Measurements from ENCODE around the gene MYLK3. TPM values are rescaled to one million over a fixed set of nuclear protein-coding genes. Genes with fewer than 3 reads are reported as not detected.

Gene MYLK3
- total and polyA plus RNA-seq, 7 donors, result 1.4 to 41.1 (median 13.2) TPM

GRCh38 chr16:46719528-46719927 is 28.6 kb downstream of the MYLK3 start:
- peaks cover 0 to 9% of the 10 kb centered on the region in 2 donors for H3K36me3 ChIP-seq (ENCODE audit: insufficient read depth in 1 of 2, low read depth in 1 of 2)

GRCh38 chr16:46718214-46718613 is 29.9 kb downstream of the MYLK3 start:
- Histone ChIP-seq H3K9me3 (no peaks in the 10 kb centered on the region), H3K27ac (no peak overlapping the region), H3K27me3 (ENCODE audit: insufficient read depth in 3 of 3, low read length in 2 of 3) (no peaks in the 10 kb centered on the region), H3K36me3 (ENCODE audit: insufficient read depth in 1 of 2, low read depth in 1 of 2) (peaks cover 0 to 8% of the 10 kb centered on the region in 2 donors), H3K4me1 (peaks cover 14% of the 10 kb centered on the region), H3K4me3 (no peak overlapping the region)
- intact Hi-C loops (cut with DNase I), result no loop called here
- 84 to 89% (median 85%) methylated on average over 8 of the region's 8 CpGs for WGBS, 3 donors
- TF ChIP-seq, protein P1, sequence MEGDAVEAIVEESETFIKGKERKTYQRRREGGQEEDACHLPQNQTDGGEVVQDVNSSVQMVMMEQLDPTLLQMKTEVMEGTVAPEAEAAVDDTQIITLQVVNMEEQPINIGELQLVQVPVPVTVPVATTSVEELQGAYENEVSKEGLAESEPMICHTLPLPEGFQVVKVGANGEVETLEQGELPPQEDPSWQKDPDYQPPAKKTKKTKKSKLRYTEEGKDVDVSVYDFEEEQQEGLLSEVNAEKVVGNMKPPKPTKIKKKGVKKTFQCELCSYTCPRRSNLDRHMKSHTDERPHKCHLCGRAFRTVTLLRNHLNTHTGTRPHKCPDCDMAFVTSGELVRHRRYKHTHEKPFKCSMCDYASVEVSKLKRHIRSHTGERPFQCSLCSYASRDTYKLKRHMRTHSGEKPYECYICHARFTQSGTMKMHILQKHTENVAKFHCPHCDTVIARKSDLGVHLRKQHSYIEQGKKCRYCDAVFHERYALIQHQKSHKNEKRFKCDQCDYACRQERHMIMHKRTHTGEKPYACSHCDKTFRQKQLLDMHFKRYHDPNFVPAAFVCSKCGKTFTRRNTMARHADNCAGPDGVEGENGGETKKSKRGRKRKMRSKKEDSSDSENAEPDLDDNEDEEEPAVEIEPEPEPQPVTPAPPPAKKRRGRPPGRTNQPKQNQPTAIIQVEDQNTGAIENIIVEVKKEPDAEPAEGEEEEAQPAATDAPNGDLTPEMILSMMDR (IDR thresholded peaks at IDR 0.05), result no peak
- ATAC-seq, result no peak
- no peak for DNase-seq

More at GRCh38 chr16:46719528-46719927, 28.6 kb downstream of the MYLK3 start:
- intact Hi-C loops (cut with DNase I), result no loop called here
- no peaks in the 10 kb centered on the region for H3K27me3 ChIP-seq (ENCODE audit: insufficient read depth in 3 of 3, low read length in 2 of 3)
- H3K4me3 ChIP-seq, result no peak overlapping the region
- TF ChIP-seq, protein P1 (IDR thresholded peaks at IDR 0.05), result no peak
- ATAC-seq (no peak), DNase-seq (no peak)
- peaks cover 14% of the 10 kb centered on the region for H3K4me1 ChIP-seq
- H3K9me3 ChIP-seq, result no peaks in the 10 kb centered on the region
- H3K27ac ChIP-seq, result no peak overlapping the region
- WGBS, 3 donors, result 90 to 93% (median 92%) methylated on average over 6 of the region's 6 CpGs

DNA sequence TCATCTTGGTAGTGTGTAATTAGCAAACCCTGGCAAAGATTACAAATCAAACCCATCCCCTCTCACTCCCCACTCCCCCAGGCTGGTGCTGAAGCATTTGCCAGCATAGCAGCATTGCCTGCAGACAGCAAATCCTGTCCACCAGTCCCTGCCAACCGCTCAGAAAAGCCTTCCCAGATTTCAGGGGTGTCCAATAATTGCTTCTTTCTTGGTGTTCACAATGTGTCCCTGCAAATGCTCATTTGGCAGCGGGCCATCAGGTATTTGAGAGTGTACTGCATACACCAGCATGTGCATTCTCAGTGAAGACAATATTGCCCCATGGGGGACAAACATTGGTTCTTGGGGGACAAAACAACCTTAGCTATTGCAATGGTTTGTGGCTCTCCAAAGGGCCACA is 30.5 kb downstream of the MYLK3 start:
- TF ChIP-seq, protein P1 (IDR thresholded peaks at IDR 0.05), result no peak
- ATAC-seq, result no peak
- H3K27me3 ChIP-seq (ENCODE audit: insufficient read depth in 3 of 3, low read length in 2 of 3), result no peaks in the 10 kb centered on the region
- no peak overlapping the region for H3K4me3 ChIP-seq
- no peaks in the 10 kb centered on the region for H3K9me3 ChIP-seq
- no peak overlapping the region for H3K27ac ChIP-seq
- H3K36me3 ChIP-seq (ENCODE audit: insufficient read depth in 1 of 2, low read depth in 1 of 2), result peaks cover 0 to 2% of the 10 kb centered on the region in 2 donors
- H3K4me1 ChIP-seq, result peaks cover 14% of the 10 kb centered on the region
- no peak for DNase-seq
- intact Hi-C loops (cut with DNase I), result no loop called here
- WGBS, 3 donors, result 48 to 69% (median 49%) methylated on average over 2 of the region's 2 CpGs

- Histone ChIP-seq H3K4me3 (no peak overlapping the region), H3K4me1 (peaks cover 23% of the 10 kb centered on the region), H3K9me3 (no peaks in the 10 kb centered on the region), H3K27ac (peak overlapping the region; percentile 39), H3K36me3 (ENCODE audit: insufficient read depth in 1 of 2, low read depth in 1 of 2) (no peaks in the 10 kb centered on the region), H3K27me3 (ENCODE audit: insufficient read depth in 3 of 3, low read length in 2 of 3) (no peaks in the 10 kb centered on the region)
- peak; percentile 47 to 80 (median 60) for ATAC-seq
- peak; percentile 37 to 62 for DNase-seq
- TF ChIP-seq, protein P1 (IDR thresholded peaks at IDR 0.05), result no peak
- intact Hi-C loops (cut with DNase I), result no loop called here
- WGBS, 3 donors, result 15 to 28% (median 22%) methylated on average over 6 of the region's 6 CpGs
Measured at GRCh38 chr16:46715769-46716305, 32.3 kb downstream of the MYLK3 start.
